HepG2 (cell line): Measurements from ENCODE around the gene LRRC8E. TPM values are rescaled to one million over a fixed set of nuclear protein-coding genes. Genes with fewer than 3 reads are reported as not detected.

Source experiments
- CEBPG ChIP-seq: IDR thresholded peaks from 2 replicates; pipeline ENCODE4 v1.6.1; 2016
- CENPT ChIP-seq: sonication (generic); formaldehyde crosslinking; IDR thresholded peaks from 2 replicates; pipeline ENCODE4 v1.8.0; 2022; ENCODE audit warnings: low read depth, mild to moderate bottlenecking, moderate library complexity, missing genetic modification reagents
- EED ChIP-seq: sonication (generic); formaldehyde crosslinking; IDR thresholded peaks from 2 replicates; pipeline ENCODE4 v1.5.0; 2020; ENCODE audit warnings: mild to moderate bottlenecking, missing genetic modification reagents
- FOXK2 ChIP-seq: fragments of 450-650 bp; IDR thresholded peaks from 2 replicates; pipeline ENCODE4 v1.6.1; 2016
- HNRNPLL ChIP-seq: fragments of 200-400 bp; formaldehyde crosslinking; IDR thresholded peaks from 2 replicates; pipeline ENCODE4 v1.6.1; 2017; ENCODE audit warnings: mild to moderate bottlenecking, low read depth, low read length; ENCODE audit not compliant: poor library complexity, severe bottlenecking
- IRX3 ChIP-seq: sonication (generic); formaldehyde crosslinking; IDR thresholded peaks from 2 replicates; pipeline ENCODE4 v1.8.1; 2023; ENCODE audit warnings: mild to moderate bottlenecking, low read depth, missing genetic modification reagents, borderline replicate concordance
- KAT8 ChIP-seq: IDR thresholded peaks from 2 replicates; pipeline ENCODE4 v1.6.1; 2016; ENCODE audit warnings: missing genetic modification reagents, missing compliant biosample characterization
- KLF11 ChIP-seq: IDR thresholded peaks from 2 replicates; pipeline ENCODE4 v1.6.1; 2016; ENCODE audit warnings: missing compliant biosample characterization
- SP4 ChIP-seq: sonication (generic); formaldehyde crosslinking; IDR thresholded peaks from 2 replicates; pipeline ENCODE4 v1.8.1; 2023; ENCODE audit warnings: mild to moderate bottlenecking, missing genetic modification reagents
- STAG1 ChIP-seq: sonication (generic); formaldehyde crosslinking; IDR thresholded peaks from 2 replicates; pipeline ENCODE4 v1.4.0; 2020; ENCODE audit warnings: missing genetic modification reagents
- ZMYM4 ChIP-seq: sonication (generic); formaldehyde crosslinking; IDR thresholded peaks from 2 replicates; pipeline ENCODE4 v1.8.1; 2023; ENCODE audit warnings: mild to moderate bottlenecking, missing genetic modification reagents
- ZNF30 ChIP-seq: sonication (generic); formaldehyde crosslinking; IDR thresholded peaks from 2 replicates; pipeline ENCODE4 v1.5.0; 2020; ENCODE audit warnings: mild to moderate bottlenecking, missing genetic modification reagents
- ZNF326 ChIP-seq: sonication (generic); formaldehyde crosslinking; IDR thresholded peaks from 2 replicates; pipeline ENCODE4 v1.4.0; 2020; ENCODE audit warnings: missing genetic modification reagents, borderline replicate concordance
- ZNF354B ChIP-seq: sonication (generic); formaldehyde crosslinking; IDR thresholded peaks from 2 replicates; pipeline ENCODE4 v1.8.0; 2022; ENCODE audit warnings: mild to moderate bottlenecking, missing genetic modification reagents
- ZNF607 ChIP-seq: sonication (generic); formaldehyde crosslinking; IDR thresholded peaks from 2 replicates; pipeline ENCODE4 v1.5.1; 2020; ENCODE audit warnings: missing genetic modification reagents, mild to moderate bottlenecking, borderline replicate concordance
- ZNF614 ChIP-seq: IDR thresholded peaks from 2 replicates; pipeline ENCODE4 v1.6.1; 2018; ENCODE audit warnings: missing biosample characterization, missing genetic modification reagents, inconsistent platforms, borderline replicate concordance
- polyA plus RNA-seq, 8 experiments: library from polyadenylated mRNA; depleted of rRNA in 3 of 8; stranded (reverse) in 7 of 8; unstranded in 1 of 8; fragments of >200 nt; fragmentation: Illumina TruSeq in 4 of 8; extraction: Trizol in 4 of 8; gene quantifications; 2 replicates each; pipeline versions ENCODE4 v1.2.1 to v1.2.3, GENCODE V29; 2011 to 2016; ENCODE audit warnings: low read depth in 4 of 8, missing spikeins in 1 of 8, mixed read lengths in 1 of 8; ENCODE audit not compliant: insufficient read depth in 1 of 8
- total RNA-seq, 5 experiments: library from RNA; depleted of rRNA; stranded (reverse); fragments of >200 nt; fragmentation: Illumina TruSeq; extraction: Trizol; gene quantifications; 2 replicates each; pipeline ENCODE4 v1.2.3, GENCODE V29; 2016; ENCODE audit warnings: low read depth in 1 of 5
- TF ChIP-seq, protein P1 (sequence below): IDR thresholded peaks from 2 replicates; pipeline ENCODE4 v1.6.1; 2012; ENCODE audit warnings: low read length, improper control_type of control experiment
- TF ChIP-seq, protein P2 (sequence below): sonication (generic); formaldehyde crosslinking; IDR thresholded peaks from 2 replicates; pipeline ENCODE4 v1.4.0; 2020; ENCODE audit warnings: missing genetic modification reagents
- TF ChIP-seq, protein P3 (sequence below): sonication (generic); formaldehyde crosslinking; IDR thresholded peaks from 2 replicates; pipeline ENCODE4 v1.4.0; 2020; ENCODE audit warnings: missing genetic modification reagents
- TF ChIP-seq, protein P4 (sequence below): sonication (generic); formaldehyde crosslinking; conservative IDR thresholded peaks from 2 replicates; pipeline ENCODE4 v1.4.0; 2020; ENCODE audit warnings: missing genetic modification reagents
- TF ChIP-seq, protein P5 (sequence below): sonication (generic); formaldehyde crosslinking; IDR thresholded peaks from 2 replicates; pipeline ENCODE4 v1.4.0; 2020; ENCODE audit warnings: missing genetic modification reagents

LRRC8E gene
- total and polyA plus RNA-seq, 2 of the 13 experiments (the other 11 are each of a cell fraction or from before 2014, with no cell fraction given) = 8.0 to 10.3 TPM

DNA sequence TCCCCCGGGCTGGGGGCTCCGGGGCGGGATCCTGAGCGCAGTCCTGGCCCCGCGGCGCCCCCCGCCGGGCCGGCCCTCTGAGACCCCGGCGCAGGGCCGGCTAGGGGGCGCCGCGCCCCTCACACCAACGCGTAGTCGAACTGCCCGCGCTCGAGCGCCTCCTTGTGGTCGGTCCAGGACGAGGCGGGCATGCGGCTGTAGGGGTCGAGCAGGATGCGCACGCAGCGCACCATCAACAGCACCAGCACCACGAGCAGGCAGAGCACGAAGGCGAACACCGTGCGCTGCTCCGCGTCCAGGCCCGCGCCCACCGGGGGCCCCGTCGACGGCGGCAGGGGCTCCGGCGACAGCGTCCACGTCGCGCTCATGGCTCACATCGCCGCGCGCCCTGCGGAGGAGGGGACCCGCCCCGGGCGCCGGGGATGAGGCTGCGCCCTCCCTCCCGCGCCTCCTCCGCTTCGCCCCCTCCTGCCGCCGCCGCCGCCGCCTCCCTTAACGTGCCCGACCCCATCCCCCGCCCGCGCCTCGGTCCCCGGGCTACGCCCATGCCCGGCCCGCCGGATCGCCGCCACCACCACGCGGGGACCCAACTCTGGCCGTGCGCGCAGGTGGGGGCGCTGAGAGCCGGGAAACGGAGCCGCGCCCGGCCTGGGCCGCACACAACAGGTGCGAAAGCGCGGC lies 37.0 kb downstream of the LRRC8E start (continued):
- TF ChIP-seq ZNF30 (CRISPR knock-in tag) (0 out of 2 replicates have a peak, but pooled peaks have one; percentile 56), EED (CRISPR knock-in tag) (no peak; the same call in 1 of the 2 replicates), ZNF614 (CRISPR knock-in tag) (no peak), ZNF607 (peak; percentile 78), ZMYM4 (CRISPR knock-in tag) (peak; percentile 64), STAG1 (peak; percentile 73), FOXK2 (no peak), KLF11 (CRISPR knock-in tag) (no peak), ZNF326 (no peak), HNRNPLL (peak; percentile 83), ZNF354B (CRISPR knock-in tag) (no peak), KAT8 (CRISPR knock-in tag) (0 out of 2 replicates have a peak, but pooled peaks have one; percentile 24), CENPT (CRISPR knock-in tag) (0 out of 2 replicates have a peak, but pooled peaks have one; percentile 61), SP4 (CRISPR knock-in tag) (0 out of 2 replicates have a peak, but pooled peaks have one; percentile 24), CEBPG (no peak; the same call in 1 of the 2 replicates), IRX3 (CRISPR knock-in tag) (peak; percentile 77; the same call in 1 of the 2 replicates)
- TF ChIP-seq, protein P1, sequence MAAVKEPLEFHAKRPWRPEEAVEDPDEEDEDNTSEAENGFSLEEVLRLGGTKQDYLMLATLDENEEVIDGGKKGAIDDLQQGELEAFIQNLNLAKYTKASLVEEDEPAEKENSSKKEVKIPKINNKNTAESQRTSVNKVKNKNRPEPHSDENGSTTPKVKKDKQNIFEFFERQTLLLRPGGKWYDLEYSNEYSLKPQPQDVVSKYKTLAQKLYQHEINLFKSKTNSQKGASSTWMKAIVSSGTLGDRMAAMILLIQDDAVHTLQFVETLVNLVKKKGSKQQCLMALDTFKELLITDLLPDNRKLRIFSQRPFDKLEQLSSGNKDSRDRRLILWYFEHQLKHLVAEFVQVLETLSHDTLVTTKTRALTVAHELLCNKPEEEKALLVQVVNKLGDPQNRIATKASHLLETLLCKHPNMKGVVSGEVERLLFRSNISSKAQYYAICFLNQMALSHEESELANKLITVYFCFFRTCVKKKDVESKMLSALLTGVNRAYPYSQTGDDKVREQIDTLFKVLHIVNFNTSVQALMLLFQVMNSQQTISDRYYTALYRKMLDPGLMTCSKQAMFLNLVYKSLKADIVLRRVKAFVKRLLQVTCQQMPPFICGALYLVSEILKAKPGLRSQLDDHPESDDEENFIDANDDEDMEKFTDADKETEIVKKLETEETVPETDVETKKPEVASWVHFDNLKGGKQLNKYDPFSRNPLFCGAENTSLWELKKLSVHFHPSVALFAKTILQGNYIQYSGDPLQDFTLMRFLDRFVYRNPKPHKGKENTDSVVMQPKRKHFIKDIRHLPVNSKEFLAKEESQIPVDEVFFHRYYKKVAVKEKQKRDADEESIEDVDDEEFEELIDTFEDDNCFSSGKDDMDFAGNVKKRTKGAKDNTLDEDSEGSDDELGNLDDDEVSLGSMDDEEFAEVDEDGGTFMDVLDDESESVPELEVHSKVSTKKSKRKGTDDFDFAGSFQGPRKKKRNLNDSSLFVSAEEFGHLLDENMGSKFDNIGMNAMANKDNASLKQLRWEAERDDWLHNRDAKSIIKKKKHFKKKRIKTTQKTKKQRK = no peak
- TF ChIP-seq, protein P2, sequence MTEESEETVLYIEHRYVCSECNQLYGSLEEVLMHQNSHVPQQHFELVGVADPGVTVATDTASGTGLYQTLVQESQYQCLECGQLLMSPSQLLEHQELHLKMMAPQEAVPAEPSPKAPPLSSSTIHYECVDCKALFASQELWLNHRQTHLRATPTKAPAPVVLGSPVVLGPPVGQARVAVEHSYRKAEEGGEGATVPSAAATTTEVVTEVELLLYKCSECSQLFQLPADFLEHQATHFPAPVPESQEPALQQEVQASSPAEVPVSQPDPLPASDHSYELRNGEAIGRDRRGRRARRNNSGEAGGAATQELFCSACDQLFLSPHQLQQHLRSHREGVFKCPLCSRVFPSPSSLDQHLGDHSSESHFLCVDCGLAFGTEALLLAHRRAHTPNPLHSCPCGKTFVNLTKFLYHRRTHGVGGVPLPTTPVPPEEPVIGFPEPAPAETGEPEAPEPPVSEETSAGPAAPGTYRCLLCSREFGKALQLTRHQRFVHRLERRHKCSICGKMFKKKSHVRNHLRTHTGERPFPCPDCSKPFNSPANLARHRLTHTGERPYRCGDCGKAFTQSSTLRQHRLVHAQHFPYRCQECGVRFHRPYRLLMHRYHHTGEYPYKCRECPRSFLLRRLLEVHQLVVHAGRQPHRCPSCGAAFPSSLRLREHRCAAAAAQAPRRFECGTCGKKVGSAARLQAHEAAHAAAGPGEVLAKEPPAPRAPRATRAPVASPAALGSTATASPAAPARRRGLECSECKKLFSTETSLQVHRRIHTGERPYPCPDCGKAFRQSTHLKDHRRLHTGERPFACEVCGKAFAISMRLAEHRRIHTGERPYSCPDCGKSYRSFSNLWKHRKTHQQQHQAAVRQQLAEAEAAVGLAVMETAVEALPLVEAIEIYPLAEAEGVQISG = peak; percentile 77
- TF ChIP-seq, protein P3, sequence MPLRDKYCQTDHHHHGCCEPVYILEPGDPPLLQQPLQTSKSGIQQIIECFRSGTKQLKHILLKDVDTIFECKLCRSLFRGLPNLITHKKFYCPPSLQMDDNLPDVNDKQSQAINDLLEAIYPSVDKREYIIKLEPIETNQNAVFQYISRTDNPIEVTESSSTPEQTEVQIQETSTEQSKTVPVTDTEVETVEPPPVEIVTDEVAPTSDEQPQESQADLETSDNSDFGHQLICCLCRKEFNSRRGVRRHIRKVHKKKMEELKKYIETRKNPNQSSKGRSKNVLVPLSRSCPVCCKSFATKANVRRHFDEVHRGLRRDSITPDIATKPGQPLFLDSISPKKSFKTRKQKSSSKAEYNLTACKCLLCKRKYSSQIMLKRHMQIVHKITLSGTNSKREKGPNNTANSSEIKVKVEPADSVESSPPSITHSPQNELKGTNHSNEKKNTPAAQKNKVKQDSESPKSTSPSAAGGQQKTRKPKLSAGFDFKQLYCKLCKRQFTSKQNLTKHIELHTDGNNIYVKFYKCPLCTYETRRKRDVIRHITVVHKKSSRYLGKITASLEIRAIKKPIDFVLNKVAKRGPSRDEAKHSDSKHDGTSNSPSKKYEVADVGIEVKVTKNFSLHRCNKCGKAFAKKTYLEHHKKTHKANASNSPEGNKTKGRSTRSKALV (CRISPR knock-in tag) = peak; percentile 86
- TF ChIP-seq, protein P4, sequence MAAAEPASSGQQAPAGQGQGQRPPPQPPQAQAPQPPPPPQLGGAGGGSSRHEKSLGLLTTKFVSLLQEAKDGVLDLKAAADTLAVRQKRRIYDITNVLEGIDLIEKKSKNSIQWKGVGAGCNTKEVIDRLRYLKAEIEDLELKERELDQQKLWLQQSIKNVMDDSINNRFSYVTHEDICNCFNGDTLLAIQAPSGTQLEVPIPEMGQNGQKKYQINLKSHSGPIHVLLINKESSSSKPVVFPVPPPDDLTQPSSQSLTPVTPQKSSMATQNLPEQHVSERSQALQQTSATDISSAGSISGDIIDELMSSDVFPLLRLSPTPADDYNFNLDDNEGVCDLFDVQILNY = peak; percentile 67; the same call in 1 of the 2 replicates
- TF ChIP-seq, protein P5, sequence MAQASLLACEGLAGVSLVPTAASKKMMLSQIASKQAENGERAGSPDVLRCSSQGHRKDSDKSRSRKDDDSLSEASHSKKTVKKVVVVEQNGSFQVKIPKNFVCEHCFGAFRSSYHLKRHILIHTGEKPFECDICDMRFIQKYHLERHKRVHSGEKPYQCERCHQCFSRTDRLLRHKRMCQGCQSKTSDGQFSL (CRISPR knock-in tag) = peak; percentile 77; the same call in 1 of the 2 replicates
